ENCODE results near the gene SORL1. TPM values are rescaled to one million over a fixed set of nuclear protein-coding genes. Genes with fewer than 3 reads are reported as not detected.

SORL1 gene
- total and polyA plus RNA-seq, 2 donors from 2014 or later: 15.2 to 74.2 TPM

- intact Hi-C loops (cut with DNase I): no loop called here
- no peak for TF ChIP-seq CTCF (IDR thresholded peaks at IDR 0.05; ENCODE audit: borderline replicate concordance, extremely low read depth, insufficient read depth)
- Histone ChIP-seq H3K4me1 (ENCODE audit: control insufficient read depth in 2 of 3, insufficient read depth in 2 of 3, low read depth in 1 of 3, low read length in 3 of 3) (no peaks in the 10 kb centered on the region), H3K27me3 (ENCODE audit: control insufficient read depth, insufficient read depth, low read length) (no peaks in the 10 kb centered on the region), H3K27ac (ENCODE audit: low read depth in 2 of 2, low read length in 2 of 2) (no peak overlapping the region), H3K9ac (ENCODE audit: low read length in 3 of 3) (no peak overlapping the region), H3K4me3 (ENCODE audit: low read length in 3 of 3) (no peak overlapping the region), H3K9me3 (ENCODE audit: control insufficient read depth in 2 of 3, insufficient read depth in 1 of 3, low read length in 3 of 3) (no peaks in the 10 kb centered on the region), H3K36me3 (ENCODE audit: control insufficient read depth in 2 of 3, insufficient read depth in 3 of 3, low read length in 3 of 3) (peaks cover 3 to 17% (median 9%) of the 10 kb centered on the region in 3 donors)
- FAIRE-seq (no peak), DNase-seq (no peak)
Measured at GRCh38 chr11:121557348-121557747, 105.2 kb downstream of the SORL1 start.

DNA sequence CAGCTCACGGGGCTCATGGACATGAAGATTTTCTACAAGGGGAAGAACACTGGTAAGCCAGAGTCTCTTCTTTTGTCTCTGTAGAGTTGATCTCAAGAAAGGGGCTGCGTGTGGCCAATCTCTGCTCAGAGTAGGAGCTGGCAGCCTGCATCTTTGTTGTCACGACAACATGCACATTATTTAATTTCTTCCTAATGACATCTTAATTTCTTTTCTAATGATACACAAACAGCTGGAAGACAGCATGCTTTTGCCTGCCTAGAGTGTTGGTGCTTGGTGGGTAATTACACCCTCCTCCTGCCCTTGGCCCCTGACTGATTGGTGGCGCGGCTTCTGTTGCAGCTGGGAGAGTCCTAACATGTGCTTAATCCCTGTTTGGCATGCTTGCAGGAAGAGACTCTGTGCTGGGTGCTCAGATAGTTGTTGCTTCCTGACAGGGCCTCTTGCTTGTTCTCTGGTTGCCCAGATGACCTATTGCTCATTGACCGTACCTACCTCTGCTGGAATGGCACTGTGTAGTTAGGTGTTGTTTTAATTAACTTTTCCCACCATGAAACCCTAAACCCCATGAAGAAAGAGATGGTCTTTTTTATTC lies 107.6 kb downstream of the SORL1 start:
- Histone ChIP-seq H3K4me3 (ENCODE audit: low read length in 3 of 3) (no peak overlapping the region), H3K9ac (ENCODE audit: low read length in 3 of 3) (no peak overlapping the region), H3K27ac (ENCODE audit: low read depth in 2 of 2, low read length in 2 of 2) (no peak overlapping the region), H3K27me3 (ENCODE audit: control insufficient read depth, insufficient read depth, low read length) (no peaks in the 10 kb centered on the region), H3K9me3 (ENCODE audit: control insufficient read depth in 2 of 3, insufficient read depth in 1 of 3, low read length in 3 of 3) (no peaks in the 10 kb centered on the region), H3K4me1 (ENCODE audit: control insufficient read depth in 2 of 3, insufficient read depth in 2 of 3, low read depth in 1 of 3, low read length in 3 of 3) (peaks cover 0 to 3% (median 0%) of the 10 kb centered on the region in 3 donors), H3K36me3 (ENCODE audit: control insufficient read depth in 2 of 3, insufficient read depth in 3 of 3, low read length in 3 of 3) (peaks cover 0 to 17% (median 6%) of the 10 kb centered on the region in 3 donors)
- TF ChIP-seq CTCF (IDR thresholded peaks at IDR 0.05; ENCODE audit: borderline replicate concordance, extremely low read depth, insufficient read depth): no peak
- FAIRE-seq (no peak), DNase-seq (no peak)
- intact Hi-C loops (cut with DNase I): no loop called here

DNA sequence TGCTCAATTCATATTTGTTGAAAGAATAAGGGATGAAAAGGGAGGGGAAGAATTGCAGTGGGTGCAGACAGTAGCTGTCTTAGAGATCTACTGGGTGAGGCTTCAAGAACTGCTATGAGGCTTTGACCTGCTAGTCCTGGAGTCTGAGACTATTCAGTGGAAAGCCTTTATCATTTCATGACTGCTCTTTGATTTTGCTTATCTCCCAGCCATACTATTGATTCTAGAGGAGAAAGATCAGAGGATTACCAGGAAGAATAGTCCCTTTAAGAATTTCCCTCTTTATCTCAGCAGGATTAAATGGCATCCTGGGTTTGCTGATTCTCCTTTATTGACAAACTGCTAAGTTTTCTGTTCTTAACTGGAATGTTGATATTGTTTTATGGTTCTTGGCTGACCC lies 108.1 kb downstream of the SORL1 start:
- H3K4me3 ChIP-seq (ENCODE audit: low read length in 3 of 3): no peak overlapping the region
- intact Hi-C loops (cut with DNase I): no loop called here
- H3K36me3 ChIP-seq (ENCODE audit: control insufficient read depth in 2 of 3, insufficient read depth in 3 of 3, low read length in 3 of 3): peaks cover 0 to 17% (median 6%) of the 10 kb centered on the region in 3 donors
- H3K9ac ChIP-seq (ENCODE audit: low read length in 3 of 3): no peak overlapping the region
- DNase-seq (no peak), FAIRE-seq (no peak)
- no peak for TF ChIP-seq CTCF (IDR thresholded peaks at IDR 0.05; ENCODE audit: borderline replicate concordance, extremely low read depth, insufficient read depth)
- H3K27me3 ChIP-seq (ENCODE audit: control insufficient read depth, insufficient read depth, low read length): no peaks in the 10 kb centered on the region
- no peaks in the 10 kb centered on the region for H3K9me3 ChIP-seq (ENCODE audit: control insufficient read depth in 2 of 3, insufficient read depth in 1 of 3, low read length in 3 of 3)
- no peak overlapping the region for H3K27ac ChIP-seq (ENCODE audit: low read depth in 2 of 2, low read length in 2 of 2)
- H3K4me1 ChIP-seq (ENCODE audit: control insufficient read depth in 2 of 3, insufficient read depth in 2 of 3, low read depth in 1 of 3, low read length in 3 of 3): peaks cover 0 to 3% (median 0%) of the 10 kb centered on the region in 3 donors

DNA sequence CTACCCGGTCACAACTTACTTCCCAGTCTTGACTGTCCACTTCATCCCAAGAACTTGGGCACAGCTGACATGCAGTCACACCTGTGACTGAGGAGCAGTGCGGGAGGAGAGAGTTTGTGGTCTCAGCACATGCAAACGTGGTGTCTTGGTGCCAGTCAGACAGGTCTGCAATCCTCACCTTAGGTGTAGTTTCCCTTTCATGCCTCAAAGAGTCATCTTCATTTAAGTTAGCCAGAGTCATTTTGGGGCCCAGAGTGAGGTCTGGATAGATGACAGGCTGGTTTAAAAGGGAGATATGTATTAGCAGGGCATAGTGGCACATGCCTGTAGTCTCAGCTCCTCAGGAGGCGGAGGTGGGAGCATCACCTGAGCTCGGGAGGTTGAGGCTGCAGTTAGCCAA lies 109.1 kb downstream of the SORL1 start:
- H3K9me3 ChIP-seq (ENCODE audit: control insufficient read depth in 2 of 3, insufficient read depth in 1 of 3, low read length in 3 of 3): no peaks in the 10 kb centered on the region
- H3K27ac ChIP-seq (ENCODE audit: low read depth in 2 of 2, low read length in 2 of 2): no peak overlapping the region
- no peak overlapping the region for H3K9ac ChIP-seq (ENCODE audit: low read length in 3 of 3)
- DNase-seq (no peak), FAIRE-seq (no peak)
- TF ChIP-seq CTCF (IDR thresholded peaks at IDR 0.05; ENCODE audit: borderline replicate concordance, extremely low read depth, insufficient read depth): no peak
- intact Hi-C loops (cut with DNase I): no loop called here
- peaks cover 0 to 14% (median 6%) of the 10 kb centered on the region in 3 donors for H3K36me3 ChIP-seq (ENCODE audit: control insufficient read depth in 2 of 3, insufficient read depth in 3 of 3, low read length in 3 of 3)
- H3K27me3 ChIP-seq (ENCODE audit: control insufficient read depth, insufficient read depth, low read length): no peaks in the 10 kb centered on the region
- peaks cover 0 to 3% (median 0%) of the 10 kb centered on the region in 3 donors for H3K4me1 ChIP-seq (ENCODE audit: control insufficient read depth in 2 of 3, insufficient read depth in 2 of 3, low read depth in 1 of 3, low read length in 3 of 3)
- H3K4me3 ChIP-seq (ENCODE audit: low read length in 3 of 3): no peak overlapping the region
